GM12891 (cell line): Measurements from ENCODE around the gene PRMT3.

Experiments used
- POLR2A ChIP-seq: IDR thresholded peaks from 2 replicates; pipeline ENCODE4 v1.6.1; 2011; ENCODE audit warnings: low read depth, low read length, control low read depth
- POLR2AphosphoS5 ChIP-seq: IDR thresholded peaks from 2 replicates; pipeline ENCODE4 v1.6.1; 2011; ENCODE audit warnings: low read depth, low read length, control low read depth
- TAF1 ChIP-seq: IDR thresholded peaks from 2 replicates; pipeline ENCODE4 v1.6.1; 2011; ENCODE audit warnings: low read depth, low read length, control low read depth

- TF ChIP-seq TAF1 (no peak), POLR2AphosphoS5 (no peak), POLR2A (no peak)
Observed at GRCh38 chr11:20421946-20422345, 34.4 kb downstream of the PRMT3 start.
